ENCODE measurements around the gene PAPSS1. TPM values are rescaled to one million over a fixed set of nuclear protein-coding genes. Genes with fewer than 3 reads are reported as not detected.
"Not testable (repeated sequence)": the region's sequence is repeated elsewhere in the genome, so short reads cannot be mapped to it uniquely, and the experiment has no call there.

The PAPSS1 gene
- total RNA-seq, 2 donors from 2014 or later, result 31.0 to 32.5 TPM

DNA sequence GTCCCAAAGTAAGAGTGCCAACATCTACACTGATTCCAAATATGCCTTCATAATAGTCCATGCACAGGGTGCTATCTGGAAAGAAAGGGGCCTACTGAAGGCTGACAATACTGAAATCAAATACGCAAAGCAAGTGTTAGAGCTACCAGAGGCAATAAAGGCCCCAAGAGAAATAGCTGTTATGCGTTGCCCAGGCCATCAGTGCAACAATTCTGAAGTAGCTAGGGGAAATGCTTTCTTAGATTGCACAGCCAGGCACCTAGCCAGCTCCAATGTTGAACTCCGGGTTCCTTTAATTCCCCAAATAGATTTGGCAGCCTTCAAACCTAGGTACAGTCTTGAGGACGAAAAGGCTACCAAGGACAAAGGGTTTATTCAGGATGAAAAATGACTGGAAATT is 17.4 kb upstream of the PAPSS1 start:
- ATAC-seq (replicated peaks), result no peak
- no peak overlapping the region for H3K27ac Mint-ChIP-seq
- H3K4me1 Mint-ChIP-seq, result no peaks in the 10 kb centered on the region
- no peaks in the 10 kb centered on the region for H3K36me3 Mint-ChIP-seq (ENCODE audit: low read depth)
- no peak overlapping the region for H3K4me3 Mint-ChIP-seq
- peaks cover 7% of the 10 kb centered on the region for H3K27me3 Mint-ChIP-seq
- no peaks in the 10 kb centered on the region for H3K9me3 Mint-ChIP-seq

DNA sequence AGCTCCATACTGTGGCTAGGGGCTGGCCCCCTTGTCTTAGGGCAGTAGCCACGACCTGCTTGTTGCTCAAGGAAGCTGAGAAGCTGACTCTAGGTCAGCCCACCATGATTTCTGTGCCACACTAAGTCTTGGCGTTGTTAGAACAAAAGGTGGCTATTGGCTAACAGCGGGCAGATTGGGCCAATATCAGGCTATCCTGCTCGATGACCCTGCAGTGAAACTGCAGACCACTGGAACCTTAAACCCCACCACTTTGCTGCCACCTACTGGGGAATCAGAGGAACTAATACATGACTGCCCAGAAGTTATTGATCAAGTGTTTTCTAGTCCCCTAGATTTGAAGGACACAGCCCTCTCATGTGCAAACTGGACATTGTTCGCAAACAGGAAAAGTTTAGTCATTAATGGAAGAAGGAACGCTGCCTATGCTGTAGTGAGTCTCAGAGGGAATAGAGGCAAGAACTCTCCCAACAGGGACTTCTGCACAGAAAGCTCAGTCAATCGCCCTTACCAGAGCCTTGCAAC is 17.0 kb upstream of the PAPSS1 start:
- no peaks in the 10 kb centered on the region for H3K9me3 Mint-ChIP-seq
- no peak overlapping the region for H3K4me3 Mint-ChIP-seq
- peaks cover 7% of the 10 kb centered on the region for H3K27me3 Mint-ChIP-seq
- no peaks in the 10 kb centered on the region for H3K36me3 Mint-ChIP-seq (ENCODE audit: low read depth)
- peak; percentile 49 for ATAC-seq (replicated peaks)
- H3K27ac Mint-ChIP-seq, result no peak overlapping the region
- H3K4me1 Mint-ChIP-seq, result peaks cover 2% of the 10 kb centered on the region

DNA sequence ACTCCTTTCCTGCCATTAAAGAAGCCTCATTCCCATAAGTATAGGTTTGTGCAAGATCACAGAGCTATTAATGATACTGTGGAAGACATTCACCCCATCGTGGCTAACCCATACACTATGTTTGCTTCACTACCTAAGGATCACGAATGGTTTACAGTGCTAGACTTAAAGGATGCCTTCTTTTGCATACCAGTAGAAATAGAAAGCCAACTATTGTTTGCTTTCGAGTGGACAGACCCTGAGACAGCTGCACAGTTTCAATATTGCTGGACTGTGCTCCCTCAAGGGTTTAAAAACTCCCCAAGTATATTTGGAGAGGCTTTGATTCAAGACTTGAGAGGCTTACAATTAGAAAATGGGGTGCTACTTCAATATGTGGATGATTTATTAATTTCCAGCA is 16.0 kb upstream of the PAPSS1 start:
- H3K36me3 Mint-ChIP-seq (ENCODE audit: low read depth), result no peaks in the 10 kb centered on the region
- ATAC-seq (replicated peaks), result no peak

DNA sequence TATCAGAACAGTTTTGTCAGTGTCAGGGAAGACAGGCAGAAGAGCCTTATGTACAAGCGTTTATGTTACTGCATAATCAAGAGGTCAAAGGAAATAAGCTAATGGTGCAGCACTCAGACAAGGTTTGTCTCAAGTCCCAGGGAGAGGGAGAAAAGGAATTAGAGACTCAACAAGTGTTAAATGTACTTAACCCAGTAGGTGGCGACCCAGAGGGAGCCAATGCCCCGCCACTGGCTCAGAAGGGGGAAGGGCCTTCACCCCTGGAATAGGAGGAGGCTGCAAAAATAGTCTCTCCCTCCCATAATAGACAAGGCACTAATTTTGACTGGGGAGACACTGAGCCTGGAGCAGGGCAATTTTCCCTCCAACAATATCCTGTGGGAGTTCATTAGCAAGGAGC is 14.1 kb upstream of the PAPSS1 start:
- no peak overlapping the region for H3K4me3 Mint-ChIP-seq
- no peak overlapping the region for H3K27ac Mint-ChIP-seq
- no peaks in the 10 kb centered on the region for H3K36me3 Mint-ChIP-seq (ENCODE audit: low read depth)
- ATAC-seq (replicated peaks), result no peak
- H3K9me3 Mint-ChIP-seq, result no peaks in the 10 kb centered on the region
- peaks cover 3% of the 10 kb centered on the region for H3K4me1 Mint-ChIP-seq
- H3K27me3 Mint-ChIP-seq, result peaks cover 7% of the 10 kb centered on the region

More for the DNA sequence above, 16.0 kb upstream of the PAPSS1 start:
- H3K4me3 Mint-ChIP-seq, result no peak overlapping the region
- H3K27me3 Mint-ChIP-seq, result peaks cover 7% of the 10 kb centered on the region
- H3K9me3 Mint-ChIP-seq, result no peaks in the 10 kb centered on the region
- H3K27ac Mint-ChIP-seq, result no peak overlapping the region
- peaks cover 3% of the 10 kb centered on the region for H3K4me1 Mint-ChIP-seq

DNA sequence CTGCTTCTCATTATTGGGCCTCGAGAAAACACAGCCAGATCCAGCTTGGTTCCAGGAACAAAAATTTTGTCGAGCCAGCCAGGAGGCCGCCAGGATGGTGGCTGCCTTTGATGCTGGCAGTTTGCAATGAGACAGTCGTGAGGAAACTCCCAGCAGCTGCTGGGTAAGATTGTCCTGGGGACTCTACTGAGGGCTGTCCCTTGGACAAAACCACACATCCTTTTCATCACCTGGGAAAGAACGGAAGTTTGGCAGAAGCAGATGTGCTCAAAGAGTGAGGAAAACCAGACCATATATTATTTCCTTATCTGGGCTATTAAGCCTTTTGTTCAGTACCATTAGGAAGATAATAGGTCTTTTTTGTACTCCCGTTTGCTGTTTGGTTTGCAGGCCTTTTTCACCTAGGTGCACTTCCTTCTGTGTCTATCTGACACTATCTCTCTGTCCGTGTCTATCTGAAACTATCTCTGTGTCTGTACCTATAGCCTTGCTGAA is 13.4 kb upstream of the PAPSS1 start:
- Mint-ChIP-seq H3K36me3 (ENCODE audit: low read depth) (no peaks in the 10 kb centered on the region), H3K27me3 (peaks cover 11% of the 10 kb centered on the region), H3K27ac (no peak overlapping the region), H3K9me3 (no peaks in the 10 kb centered on the region), H3K4me3 (no peak overlapping the region), H3K4me1 (peaks cover 3% of the 10 kb centered on the region)
- no peak for ATAC-seq (replicated peaks)

DNA sequence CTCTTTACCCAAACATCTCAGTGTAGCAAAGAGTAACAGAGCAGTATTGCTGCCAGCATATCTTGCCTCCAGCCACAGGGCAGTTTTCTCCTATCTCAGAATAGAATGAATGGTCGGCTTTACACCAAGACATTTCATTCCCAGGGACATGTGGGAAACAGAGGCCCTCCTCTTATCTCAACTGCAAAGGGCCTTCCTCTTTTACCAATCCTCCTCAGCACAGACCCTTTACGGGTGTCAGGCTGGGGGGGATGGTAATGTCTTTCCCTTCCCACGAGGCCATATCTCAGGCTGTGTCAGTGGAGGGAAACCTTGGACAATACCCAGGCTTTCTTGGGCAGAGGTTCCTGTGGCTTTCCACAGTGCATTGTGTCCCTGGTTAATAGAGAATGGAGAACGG is 9.0 kb upstream of the PAPSS1 start:
- H3K9me3 Mint-ChIP-seq; H3K27ac Mint-ChIP-seq; H3K36me3 Mint-ChIP-seq (ENCODE audit: low read depth); H3K4me3 Mint-ChIP-seq; ATAC-seq (replicated peaks); H3K4me1 Mint-ChIP-seq: not testable (repeated sequence)
- H3K27me3 Mint-ChIP-seq, result peaks cover 12% of the 10 kb centered on the region

DNA sequence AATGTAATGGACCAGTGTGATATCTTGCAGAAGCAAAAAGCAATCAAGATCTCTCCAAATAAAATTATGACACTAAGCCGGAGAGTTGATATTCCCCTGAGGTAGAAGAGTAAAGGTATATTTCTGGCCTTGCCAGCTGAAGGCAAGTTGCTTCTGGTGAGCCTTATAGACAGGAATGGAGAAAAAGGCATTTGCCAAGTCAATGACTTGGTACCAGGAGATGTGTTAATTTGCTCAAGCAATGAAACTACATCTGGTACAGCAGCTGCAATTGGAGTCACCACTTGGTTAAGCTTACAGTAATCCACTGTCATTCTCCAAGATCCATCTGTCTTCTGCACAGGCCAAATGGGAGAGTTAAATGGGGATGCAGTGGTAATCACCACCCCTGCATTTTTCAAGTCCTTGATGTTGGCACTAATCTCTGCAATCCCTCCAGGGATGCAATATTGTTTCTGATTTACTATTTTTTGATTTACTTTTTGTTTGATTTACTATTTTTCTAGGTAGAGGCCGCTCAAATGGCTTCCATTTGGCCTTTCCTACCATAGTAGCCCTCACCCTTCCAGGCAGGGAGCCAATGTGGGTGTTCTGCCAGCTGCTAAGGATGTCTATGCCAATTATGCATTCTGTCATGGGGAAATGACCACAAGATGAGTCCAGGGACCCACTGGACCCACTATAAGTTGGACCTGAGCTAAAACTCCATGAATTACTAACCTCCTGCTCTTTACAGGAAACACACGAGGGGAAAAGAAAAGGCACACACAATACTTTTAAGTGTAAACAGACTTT is 6.3 kb upstream of the PAPSS1 start:
- not testable (repeated sequence) for H3K4me1 Mint-ChIP-seq; H3K36me3 Mint-ChIP-seq (ENCODE audit: low read depth); H3K9me3 Mint-ChIP-seq; H3K27ac Mint-ChIP-seq; ATAC-seq (replicated peaks); H3K27me3 Mint-ChIP-seq; H3K4me3 Mint-ChIP-seq

DNA sequence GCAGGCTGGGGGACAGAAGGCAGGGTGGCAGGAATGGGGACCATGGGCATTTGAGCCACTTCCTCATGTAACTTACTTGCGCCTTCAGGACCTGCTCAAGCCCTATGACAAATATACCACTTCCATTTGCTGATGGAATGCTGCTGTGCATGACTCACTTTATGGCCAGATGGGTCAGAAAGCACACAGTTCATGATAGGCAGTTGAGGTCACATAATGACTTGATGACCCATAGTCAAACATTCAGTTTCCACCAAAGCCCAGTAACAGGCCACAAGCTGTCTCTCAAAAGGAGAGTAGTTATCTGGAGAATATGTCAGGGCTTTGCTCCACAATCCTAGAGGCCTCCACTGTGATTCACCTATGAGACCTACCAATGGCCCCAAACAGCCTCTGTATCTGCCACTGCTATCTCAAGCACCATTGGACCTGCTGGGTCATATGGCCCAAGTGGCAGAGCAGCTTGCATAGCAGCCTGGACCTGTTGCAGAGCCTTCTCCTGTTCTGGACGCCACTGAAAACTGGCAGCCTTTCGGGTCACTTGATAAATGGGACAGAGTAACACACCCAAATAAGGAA is 5.3 kb upstream of the PAPSS1 start:
- no peaks in the 10 kb centered on the region for H3K9me3 Mint-ChIP-seq
- peaks cover 8% of the 10 kb centered on the region for H3K27me3 Mint-ChIP-seq
- peak; percentile 76 for ATAC-seq (replicated peaks)

DNA sequence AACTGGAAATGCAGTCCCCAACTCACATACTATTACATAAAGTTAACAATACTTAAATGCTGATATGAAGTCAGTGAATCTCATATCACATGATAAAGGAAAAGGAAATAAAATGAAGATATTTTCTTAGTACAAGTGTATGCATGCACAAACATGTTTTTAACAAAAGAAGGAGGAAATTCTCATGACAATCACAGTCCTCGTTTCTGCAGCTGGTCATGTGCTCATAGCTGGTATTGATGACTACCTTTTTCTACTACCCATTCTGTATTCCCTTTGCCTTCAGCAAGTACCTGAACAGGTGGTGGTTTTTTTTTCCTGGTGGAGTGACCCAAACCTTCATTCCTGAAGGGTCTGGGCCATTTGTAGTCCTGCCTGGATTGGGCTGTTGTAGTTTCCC is 3.3 kb upstream of the PAPSS1 start:
- not testable (repeated sequence) for H3K27me3 Mint-ChIP-seq; ATAC-seq (replicated peaks); H3K9me3 Mint-ChIP-seq; H3K36me3 Mint-ChIP-seq (ENCODE audit: low read depth); H3K4me3 Mint-ChIP-seq; H3K27ac Mint-ChIP-seq
- H3K4me1 Mint-ChIP-seq, result peaks cover 18% of the 10 kb centered on the region

More for the DNA sequence above, 5.3 kb upstream of the PAPSS1 start:
- no peaks in the 10 kb centered on the region for H3K36me3 Mint-ChIP-seq (ENCODE audit: low read depth)
- no peak overlapping the region for H3K27ac Mint-ChIP-seq
- H3K4me1 Mint-ChIP-seq, result peaks cover 7% of the 10 kb centered on the region
- H3K4me3 Mint-ChIP-seq, result no peak overlapping the region

DNA sequence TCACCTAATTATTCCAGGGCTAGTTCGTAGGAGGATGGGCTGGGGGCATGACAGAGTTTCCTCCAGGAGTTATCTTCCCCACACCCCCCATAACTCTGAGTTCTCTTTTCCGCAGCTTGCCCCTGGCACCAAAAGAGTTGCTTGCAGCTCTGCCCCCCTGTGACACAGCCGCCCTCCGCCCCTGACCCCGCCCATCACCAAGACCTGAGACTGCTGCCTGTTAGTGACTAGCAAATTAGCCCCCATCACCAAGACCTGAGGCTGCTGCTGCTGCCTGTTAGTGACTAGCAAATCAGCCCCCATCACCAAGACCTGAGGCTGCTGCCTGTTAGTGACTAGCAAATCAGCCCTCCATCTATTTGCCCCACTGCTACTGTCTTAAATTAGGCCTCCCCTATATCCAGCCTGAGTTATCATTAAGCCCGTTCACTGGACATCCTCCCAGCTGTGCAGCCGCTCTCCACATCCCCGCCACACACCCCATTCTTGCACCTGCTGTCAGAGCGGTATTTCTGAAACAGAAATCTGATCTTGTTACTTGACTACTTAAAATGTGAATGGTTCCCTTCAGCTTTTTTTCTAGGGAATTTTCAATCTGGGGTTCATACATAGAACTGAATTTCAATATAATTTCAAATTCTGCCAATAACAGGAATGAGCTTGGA is 1.5 kb upstream of the PAPSS1 start:
- H3K27ac Mint-ChIP-seq, result peak overlapping the region; percentile 93
- H3K36me3 Mint-ChIP-seq (ENCODE audit: low read depth), result peaks cover 6% of the 10 kb centered on the region
- ATAC-seq (replicated peaks), result no peak
- H3K27me3 Mint-ChIP-seq, result no peaks in the 10 kb centered on the region
- H3K4me1 Mint-ChIP-seq, result peaks cover 21% of the 10 kb centered on the region
- H3K4me3 Mint-ChIP-seq, result peak overlapping the region; percentile 93
- no peaks in the 10 kb centered on the region for H3K9me3 Mint-ChIP-seq

DNA sequence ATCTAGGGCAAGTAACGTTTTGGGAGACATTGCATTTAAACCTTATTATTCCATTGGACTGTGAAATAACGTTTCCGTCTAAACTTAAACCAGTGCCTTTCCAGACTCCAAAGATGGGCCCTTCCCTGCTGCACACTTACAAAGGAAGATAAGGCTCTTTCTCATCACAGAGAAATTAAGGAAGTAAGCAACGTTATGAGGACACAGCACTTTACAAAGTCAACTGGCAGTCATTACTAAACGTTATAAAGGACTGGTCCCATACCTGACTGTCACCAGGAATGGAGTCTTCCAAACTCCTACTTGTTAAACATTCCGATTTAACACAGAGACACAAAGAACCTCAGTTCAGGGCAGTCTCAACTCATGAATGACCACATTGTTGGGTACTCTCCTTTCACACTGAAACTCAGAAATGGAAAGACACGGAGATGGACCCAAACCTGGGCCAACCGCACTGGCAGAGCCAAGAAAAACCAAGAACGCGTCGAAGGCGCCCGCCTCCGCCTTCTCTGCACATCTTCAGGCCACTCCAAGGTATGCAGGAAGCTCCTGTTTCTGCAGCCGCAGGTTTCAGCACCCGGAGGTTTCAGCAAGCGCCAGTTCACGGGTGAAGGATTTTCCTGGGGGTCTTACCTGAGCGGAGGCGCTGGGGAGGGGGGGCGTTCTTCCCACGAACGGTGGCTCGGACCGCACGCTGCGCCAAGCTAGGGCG is 670 bp downstream of the PAPSS1 start:
- no peaks in the 10 kb centered on the region for H3K9me3 Mint-ChIP-seq
- H3K36me3 Mint-ChIP-seq (ENCODE audit: low read depth), result peaks cover 6% of the 10 kb centered on the region
- peak overlapping the region; percentile 93 for H3K27ac Mint-ChIP-seq
- H3K4me3 Mint-ChIP-seq, result peak overlapping the region; percentile 93
- H3K4me1 Mint-ChIP-seq, result peaks cover 21% of the 10 kb centered on the region
- H3K27me3 Mint-ChIP-seq, result no peaks in the 10 kb centered on the region
- peak; percentile 20 for ATAC-seq (replicated peaks)

DNA sequence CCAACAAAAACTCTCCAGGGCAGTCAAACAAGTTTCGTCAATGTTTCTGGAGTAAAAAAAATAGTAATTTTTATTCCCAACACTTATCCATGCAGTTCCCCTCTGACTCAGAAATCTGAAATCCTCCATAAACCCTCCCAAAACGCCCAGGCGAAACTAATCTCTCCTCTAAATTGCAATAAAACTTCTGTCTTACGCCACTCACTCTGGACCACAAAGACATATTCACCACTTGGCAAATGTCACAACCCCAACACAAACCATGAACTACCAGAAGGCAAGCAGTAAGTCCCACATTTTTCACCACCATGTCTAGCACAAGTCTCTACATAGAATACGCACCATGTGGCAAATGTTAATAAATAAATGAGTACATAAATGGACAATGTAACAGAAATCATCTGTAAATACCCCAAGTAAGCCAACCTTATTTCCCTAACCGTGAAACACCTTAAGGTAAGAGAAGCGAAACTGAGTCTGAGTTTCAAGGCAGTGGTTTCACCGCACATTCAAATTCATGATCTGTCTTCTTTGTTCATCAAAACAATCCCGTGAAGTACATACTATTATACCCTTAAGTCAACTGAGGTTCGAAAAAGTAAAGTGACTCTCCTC is 1.6 kb downstream of the PAPSS1 start:
- peak; percentile 1 for ATAC-seq (replicated peaks)

DNA sequence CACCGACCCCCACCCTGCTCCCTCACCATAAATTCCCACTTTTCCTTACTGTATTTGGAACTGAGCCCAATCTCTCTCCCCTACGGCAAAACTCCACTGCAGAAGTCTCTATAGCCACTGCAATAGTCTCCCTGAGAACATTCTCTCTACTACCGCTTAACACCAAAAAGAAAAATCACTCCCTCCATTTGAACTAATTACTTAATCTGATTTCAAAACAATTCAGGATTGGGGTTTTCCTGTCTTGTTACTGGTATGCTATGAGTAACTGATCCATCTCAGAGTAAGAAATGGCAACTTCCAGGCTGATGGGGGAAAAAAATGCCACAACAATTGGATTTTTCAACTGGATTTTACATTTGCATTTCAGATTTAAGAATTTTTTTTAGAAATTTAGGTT is 5.8 kb downstream of the PAPSS1 start:
- Mint-ChIP-seq H3K9me3 (peaks cover 7% of the 10 kb centered on the region), H3K27ac (no peak overlapping the region), H3K4me1 (peaks cover 27% of the 10 kb centered on the region), H3K36me3 (ENCODE audit: low read depth) (peaks cover 14% of the 10 kb centered on the region), H3K27me3 (no peaks in the 10 kb centered on the region), H3K4me3 (no peak overlapping the region)
- ATAC-seq (replicated peaks), result no peak

More for the DNA sequence above, 1.6 kb downstream of the PAPSS1 start:
- H3K36me3 Mint-ChIP-seq (ENCODE audit: low read depth), result peaks cover 6% of the 10 kb centered on the region
- no peaks in the 10 kb centered on the region for H3K9me3 Mint-ChIP-seq
- no peaks in the 10 kb centered on the region for H3K27me3 Mint-ChIP-seq
- H3K4me1 Mint-ChIP-seq, result peaks cover 21% of the 10 kb centered on the region
- peak overlapping the region; percentile 93 for H3K4me3 Mint-ChIP-seq
- peak overlapping the region; percentile 93 for H3K27ac Mint-ChIP-seq

DNA sequence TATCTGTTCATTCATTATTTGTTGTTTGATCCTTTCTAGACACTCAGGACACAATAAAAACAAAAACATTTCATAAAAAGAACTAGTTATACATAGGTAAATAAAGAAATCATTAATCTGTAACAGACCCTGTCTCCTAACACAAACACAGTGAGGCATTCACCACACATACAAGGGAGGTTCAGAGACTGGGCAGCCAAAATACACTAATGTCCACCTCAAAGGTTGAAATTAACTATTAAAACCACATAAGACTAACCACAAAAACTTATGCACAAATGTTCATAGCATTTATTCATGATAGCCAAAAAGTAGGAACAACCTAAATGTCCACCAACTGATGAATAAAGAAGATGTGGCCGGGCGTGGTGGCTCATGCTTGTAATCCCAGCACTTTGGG is 7.8 kb downstream of the PAPSS1 start:
- ATAC-seq (replicated peaks), result no peak
- no peaks in the 10 kb centered on the region for H3K27me3 Mint-ChIP-seq
- peaks cover 8% of the 10 kb centered on the region for H3K36me3 Mint-ChIP-seq (ENCODE audit: low read depth)
- H3K4me3 Mint-ChIP-seq, result no peak overlapping the region
- peaks cover 15% of the 10 kb centered on the region for H3K4me1 Mint-ChIP-seq
- peaks cover 7% of the 10 kb centered on the region for H3K9me3 Mint-ChIP-seq
- H3K27ac Mint-ChIP-seq, result no peak overlapping the region
